DMS79 treated with DMSO at 0.1 percent for 48 hours (cell line): ENCODE measurements around the gene PAM16.
A peak's percentile ranks its signal among the peaks of the same experiment; 100 is the strongest.
"Not testable (repeated sequence)": the region's sequence is repeated elsewhere in the genome, so short reads cannot be mapped to it uniquely, and the experiment has no call there.

Source experiments
- DNase-seq: peaks from one replicate; lab custom pipeline; 2025; lab: John Stamatoyannopoulos, UW

Gene PAM16

GRCh38 chr16:4334724-4335495 lies 16.2 kb downstream of the PAM16 start:
- no peak for DNase-seq

- not testable (repeated sequence) for DNase-seq
Measured at GRCh38 chr16:4333714-4334113, 17.4 kb downstream of the PAM16 start.

- DNase-seq = no peak
Measured at GRCh38 chr16:4333308-4333638, 17.8 kb downstream of the PAM16 start.

GRCh38 chr16:4332623-4333307 lies 18.4 kb downstream of the PAM16 start:
- DNase-seq = no peak

GRCh38 chr16:4332083-4332482 lies 19.0 kb downstream of the PAM16 start:
- no peak for DNase-seq

GRCh38 chr16:4330277-4330874 lies 20.7 kb downstream of the PAM16 start:
- DNase-seq = peak; percentile 5

- no peak for DNase-seq
Measured at GRCh38 chr16:4328782-4329775, 22.0 kb downstream of the PAM16 start.

GRCh38 chr16:4328046-4328781 lies 22.9 kb downstream of the PAM16 start:
- peak; percentile 11 for DNase-seq

- DNase-seq = no peak
Measured at GRCh38 chr16:4327386-4328045, 23.6 kb downstream of the PAM16 start.

GRCh38 chr16:4325253-4325758 lies 25.8 kb downstream of the PAM16 start:
- DNase-seq = no peak

GRCh38 chr16:4324492-4325252 lies 26.4 kb downstream of the PAM16 start:
- DNase-seq = no peak

- no peak for DNase-seq
Measured at GRCh38 chr16:4323845-4324488, 27.2 kb downstream of the PAM16 start.

- DNase-seq = no peak
Measured at GRCh38 chr16:4323071-4323844, 27.9 kb downstream of the PAM16 start.

GRCh38 chr16:4322121-4323052 lies 28.7 kb downstream of the PAM16 start:
- no peak for DNase-seq

GRCh38 chr16:4321286-4322120 lies 29.6 kb downstream of the PAM16 start:
- no peak for DNase-seq

GRCh38 chr16:4320571-4321137 lies 30.5 kb downstream of the PAM16 start:
- no peak for DNase-seq
